GM18502 (cell line): ENCODE data around the gene PCSK5.

Experiments used
- ATAC-seq: cut with Tn5 transposase; IDR thresholded peaks from one replicate; pipeline ENCODE4 v1.9.1; 2021; ENCODE audit warnings: mild to moderate bottlenecking; ENCODE audit not compliant: unreplicated experiment, poor library complexity

PCSK5 gene

GRCh38 chr9:75918154-75918553 lies 27.7 kb downstream of the PCSK5 start:
- no peak for ATAC-seq

DNA sequence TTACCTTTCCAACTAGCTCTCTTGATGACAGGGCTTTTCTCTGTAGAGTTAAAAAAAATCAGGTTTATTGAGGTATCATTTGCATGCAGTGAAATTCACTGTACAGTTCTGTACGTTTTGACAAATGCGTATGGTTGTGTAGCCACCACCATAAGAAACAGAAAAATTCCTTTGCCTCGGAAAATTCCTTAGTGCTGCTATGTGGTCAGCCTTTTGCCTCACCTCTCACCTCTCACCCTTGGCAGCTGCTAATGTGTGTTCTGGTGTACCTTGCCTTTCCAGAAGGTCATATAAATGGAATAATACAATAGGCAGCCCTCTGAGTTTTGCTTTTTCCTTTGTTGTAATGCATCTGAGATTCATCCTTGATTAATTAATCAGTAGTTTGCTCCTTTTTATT lies 28.4 kb downstream of the PCSK5 start:
- ATAC-seq = no peak

DNA sequence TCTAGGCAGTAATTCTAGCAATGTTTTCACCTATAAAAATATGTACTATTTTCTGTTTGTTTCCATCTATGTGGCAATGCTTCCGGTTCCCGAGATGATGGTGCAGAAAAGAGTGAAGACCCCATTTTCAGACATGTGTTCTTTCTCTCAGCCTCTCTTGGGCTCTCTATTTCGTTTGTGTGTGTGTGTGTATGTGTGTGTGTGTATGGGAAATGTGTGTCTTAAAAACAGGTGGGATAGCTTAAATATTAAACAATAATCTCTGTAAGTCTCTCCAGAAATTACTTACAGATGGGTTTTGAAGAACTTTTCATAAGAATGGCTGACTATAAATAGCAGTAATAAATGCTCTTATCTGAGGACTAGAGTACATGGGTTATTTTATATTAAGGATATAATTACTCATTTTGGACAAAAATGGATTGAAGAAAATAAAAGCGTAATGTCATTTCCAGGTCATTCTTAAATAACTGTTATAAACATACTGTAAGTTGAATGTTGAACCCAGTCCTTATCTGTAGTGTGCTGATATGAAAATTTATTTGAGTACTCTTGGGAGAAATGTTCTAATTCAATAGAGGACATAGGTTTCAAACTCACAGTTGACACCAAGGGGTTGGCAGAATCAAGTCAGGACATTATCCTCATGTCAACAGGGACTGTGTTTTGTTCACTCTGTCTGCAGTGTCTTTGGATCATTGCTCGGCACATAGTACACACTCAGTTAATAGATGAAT lies 31.1 kb downstream of the PCSK5 start:
- no peak for ATAC-seq

- ATAC-seq = no peak
Observed at GRCh38 chr9:75926385-75926784, 35.9 kb downstream of the PCSK5 start.

- no peak for ATAC-seq
Observed at GRCh38 chr9:75927356-75927755, 36.9 kb downstream of the PCSK5 start.

DNA sequence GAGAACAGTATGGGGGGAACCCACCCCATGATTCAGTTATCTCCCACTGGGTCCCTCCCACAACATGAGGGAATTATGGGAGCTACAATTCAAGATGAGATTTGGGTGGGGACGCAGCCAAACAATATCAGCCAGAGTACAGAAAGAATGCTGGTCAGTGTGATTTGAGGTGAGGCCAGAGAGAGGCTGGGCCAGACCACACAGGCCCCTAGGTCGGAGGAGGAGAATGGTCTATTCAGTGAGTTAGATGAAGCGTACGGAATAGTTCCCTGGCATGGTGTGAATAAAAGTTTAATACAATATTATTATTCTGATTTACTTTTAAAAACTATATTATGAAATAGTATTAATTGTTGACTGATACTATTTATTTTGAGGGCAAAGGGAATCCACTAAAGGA lies 39.7 kb downstream of the PCSK5 start:
- no peak for ATAC-seq

GRCh38 chr9:75930730-75931321 lies 40.4 kb downstream of the PCSK5 start:
- ATAC-seq = no peak

DNA sequence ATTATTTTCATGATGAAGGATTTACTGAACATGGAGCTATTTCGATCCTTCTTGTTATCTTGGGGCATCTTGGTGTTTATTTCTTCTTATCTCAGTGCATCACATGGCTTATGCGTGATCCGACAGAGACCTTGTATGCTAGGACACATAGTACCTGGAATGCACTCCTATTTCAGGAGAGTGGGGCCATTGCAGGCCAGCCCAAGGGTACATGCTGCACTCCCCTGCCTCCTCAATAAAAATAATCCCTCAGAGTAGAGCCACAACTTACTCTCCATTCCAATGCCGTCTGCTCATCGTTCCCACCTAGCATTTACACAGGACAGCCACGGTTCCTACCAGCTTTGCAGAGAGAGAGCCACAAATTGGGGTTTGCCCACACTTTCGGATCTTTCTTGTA lies 43.5 kb downstream of the PCSK5 start:
- no peak for ATAC-seq

DNA sequence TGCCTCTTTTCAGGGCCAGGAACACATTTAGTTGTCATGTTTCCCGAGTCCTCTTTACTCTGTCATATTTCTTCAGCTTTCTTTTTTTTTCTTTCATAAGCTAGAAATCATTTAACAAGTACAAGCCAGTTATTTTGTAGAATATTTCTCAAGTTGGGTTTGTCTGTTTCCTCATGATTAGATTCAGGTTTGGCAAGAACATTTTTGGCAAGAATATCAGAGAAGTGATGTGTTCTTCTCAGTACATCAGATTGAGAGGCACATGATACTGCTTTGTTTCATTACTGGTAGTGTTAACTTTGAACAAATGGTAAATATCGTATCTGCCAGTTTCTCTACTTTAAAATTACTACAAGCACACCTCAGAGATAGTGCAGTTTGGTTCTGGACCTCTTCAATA lies 45.1 kb downstream of the PCSK5 start:
- no peak for ATAC-seq

GRCh38 chr9:75937521-75938258 lies 47.2 kb downstream of the PCSK5 start:
- ATAC-seq = no peak

- no peak for ATAC-seq
Observed at GRCh38 chr9:75938946-75939345, 48.5 kb downstream of the PCSK5 start.

DNA sequence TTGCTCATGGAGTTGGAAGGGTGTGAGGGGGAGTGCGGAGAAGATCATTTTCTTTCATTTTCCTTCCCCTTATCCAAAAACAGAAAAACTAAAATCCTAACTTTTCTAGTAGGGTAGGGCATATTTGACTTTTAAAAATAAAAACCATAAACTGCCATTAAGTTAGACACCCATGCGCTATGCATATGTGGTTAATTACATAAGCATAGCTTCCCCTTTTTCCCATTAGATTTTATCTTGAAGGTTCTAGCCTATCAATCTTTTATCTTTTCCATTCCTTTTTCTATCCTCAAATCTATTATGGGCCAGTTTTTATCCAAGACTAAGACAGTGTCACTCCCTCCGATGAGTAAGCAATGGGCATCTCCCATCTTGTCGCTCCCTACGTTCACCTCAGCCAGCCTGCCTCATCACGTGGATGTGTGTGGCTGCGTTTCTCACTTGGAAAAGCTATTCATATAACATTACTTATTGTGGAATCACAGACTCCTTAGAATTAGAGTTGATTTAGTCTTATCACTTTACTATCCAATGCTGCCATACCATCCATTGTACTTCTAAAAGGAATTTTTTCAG lies 49.2 kb downstream of the PCSK5 start:
- ATAC-seq = no peak

GRCh38 chr9:75941066-75941465 lies 50.6 kb downstream of the PCSK5 start:
- ATAC-seq = no peak

DNA sequence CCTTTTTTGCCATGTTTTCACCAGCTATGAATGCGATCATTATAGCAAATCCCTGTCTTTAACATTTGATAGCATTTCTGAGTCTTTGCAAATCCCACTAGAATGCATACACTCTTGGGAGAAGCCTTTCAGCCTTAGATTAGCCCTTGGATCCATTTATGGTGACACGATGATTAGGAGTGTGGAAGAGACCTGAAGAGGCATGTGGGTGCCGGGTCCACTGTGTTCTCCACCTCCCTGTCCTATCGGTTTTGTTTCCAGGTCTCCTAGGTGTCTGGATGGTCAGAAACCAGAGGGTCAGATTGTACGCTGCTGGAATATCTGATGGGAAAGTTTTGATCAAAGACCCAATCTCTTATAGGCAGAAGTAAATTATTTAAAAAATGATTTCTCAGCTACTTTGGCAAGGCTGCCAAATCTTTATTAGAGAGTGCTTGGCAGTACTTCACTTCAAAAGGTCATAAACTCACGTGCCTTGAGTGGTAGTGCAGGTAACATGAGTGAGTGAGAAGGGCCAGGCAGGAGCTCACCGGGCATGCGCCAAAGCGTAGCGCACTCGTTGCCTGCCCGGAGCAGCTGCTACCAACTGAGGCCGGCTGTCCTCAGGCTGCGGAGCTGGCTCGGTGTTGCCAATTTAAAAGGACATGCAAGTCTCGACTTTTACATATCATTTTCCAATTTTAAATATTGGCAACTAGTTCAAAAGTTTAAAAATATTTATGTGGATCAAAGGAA lies 51.3 kb downstream of the PCSK5 start:
- ATAC-seq = no peak

- no peak for ATAC-seq
Observed at GRCh38 chr9:75946766-75947165, 56.3 kb downstream of the PCSK5 start.

DNA sequence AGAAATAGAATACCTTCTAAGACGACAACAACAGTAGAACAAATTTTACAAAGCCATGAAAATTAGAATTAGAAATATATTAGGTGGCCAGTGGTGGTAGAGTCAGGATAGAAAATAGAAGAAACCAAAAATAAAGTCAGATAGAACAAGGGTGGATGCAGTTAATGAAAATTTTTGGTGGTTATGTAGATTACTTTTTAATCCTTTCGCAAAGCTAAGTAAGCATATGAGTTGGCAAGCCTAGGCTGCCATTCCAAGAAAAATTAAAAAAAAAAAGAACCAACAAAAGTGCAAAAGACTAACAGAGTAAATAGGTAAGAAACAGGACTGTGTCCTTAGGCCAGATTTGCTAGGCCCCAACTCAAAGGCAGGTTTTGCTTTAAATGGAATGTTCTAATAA lies 56.8 kb downstream of the PCSK5 start:
- no peak for ATAC-seq

DNA sequence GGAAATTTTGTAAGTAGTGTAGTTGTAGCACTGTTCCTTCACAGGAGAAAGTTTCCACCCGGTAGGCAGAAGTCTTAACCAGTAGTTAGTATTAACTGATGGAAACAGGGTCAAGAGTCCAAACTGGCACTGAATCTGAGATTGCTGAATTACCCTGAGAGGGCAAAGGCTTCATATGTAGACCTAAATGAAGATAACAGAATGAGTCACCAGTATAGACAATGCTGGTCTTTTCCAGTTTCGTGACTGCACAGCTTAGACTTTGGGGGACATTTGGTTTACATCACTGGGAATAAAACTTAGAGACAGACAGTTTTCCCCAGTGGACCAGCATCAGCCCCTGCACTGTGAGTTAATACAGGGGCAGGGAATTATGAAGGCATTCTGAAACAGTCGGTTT lies 60.5 kb downstream of the PCSK5 start:
- ATAC-seq = no peak

GRCh38 chr9:75953218-75953617 lies 62.7 kb downstream of the PCSK5 start:
- ATAC-seq = no peak

DNA sequence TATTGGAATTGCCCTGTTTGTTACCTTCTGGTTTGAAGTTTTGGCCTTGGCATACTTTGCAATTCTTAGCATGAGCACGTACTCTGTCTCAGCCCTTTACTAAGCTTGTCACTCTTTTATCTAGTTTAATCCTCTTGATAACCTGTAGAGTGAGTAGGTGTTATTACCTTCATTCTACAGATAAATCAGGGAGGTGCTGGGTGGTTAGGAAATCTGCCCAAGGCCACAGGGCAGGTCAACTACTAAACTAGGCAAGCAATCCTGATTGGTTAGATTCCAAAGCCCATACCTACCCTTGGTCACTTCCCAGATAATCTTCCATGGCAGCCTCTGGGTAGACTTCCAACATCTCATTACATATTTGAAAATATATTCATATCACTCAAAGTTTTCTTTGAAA lies 65.7 kb downstream of the PCSK5 start:
- ATAC-seq = no peak

- ATAC-seq = no peak
Observed at GRCh38 chr9:75957116-75957515, 66.6 kb downstream of the PCSK5 start.

GRCh38 chr9:75958226-75958625 lies 67.8 kb downstream of the PCSK5 start:
- ATAC-seq = no peak
